ENCODE data around the gene TICRR. TPM values are rescaled to one million over a fixed set of nuclear protein-coding genes. Genes with fewer than 3 reads are reported as not detected.

Gene TICRR
- total and polyA plus RNA-seq, 2 of the 13 experiments (the other 11 are each of a cell fraction or from before 2014, with no cell fraction given): 4.1 to 14.3 TPM

- POLR2A ChIA-PET: no interaction called here
- ATAC-seq (peak; percentile 66), FAIRE-seq (no peak), DNase-seq (ENCODE audit: low spot score) (no peak)
- no peaks in the 10 kb centered on the region for H4K20me1 ChIP-seq (ENCODE audit: insufficient read depth, low read length)
- H2AFZ ChIP-seq (ENCODE audit: low read length): no peak overlapping the region
- intact Hi-C loops (cut with micrococcal nuclease; ENCODE audit: unreplicated experiment) (no loop called here), in situ Hi-C loops (cut with HindIII; ENCODE audit: extremely low pct_ligation_motif_present, low pct_unique_long_range_greater_than_20kb) (no loop called here)
- no peaks in the 10 kb centered on the region for H3K36me3 ChIP-seq (replicated peaks in 1 of 2; ENCODE audit: control insufficient read depth in 1 of 2, insufficient read depth in 2 of 2, low read length in 2 of 2)
- WGBS (ENCODE audit: low lambda C conversion rate): 21% methylated on average over 6 of the region's 11 CpGs
- H3K27me3 ChIP-seq (ENCODE audit: control insufficient read depth in 1 of 2, insufficient read depth in 2 of 2, low read length in 2 of 2): peaks cover 0 to 1% of the 10 kb centered on the region in 2 experiments; a peak in 1 of 5 replicates
- H3K4me3 ChIP-seq (replicated peaks in 1 of 3; ENCODE audit: insufficient read depth in 1 of 3, low read depth in 2 of 3, low read length in 3 of 3): peak overlapping the region in 2 of 3 experiments; percentile 19 to 34; a peak in 2 of 6 replicates
- peaks cover 28% of the 10 kb centered on the region for H3K4me1 ChIP-seq (ENCODE audit: insufficient read depth, low read length)
- CTCF ChIA-PET (ENCODE audit: low intra/inter-chr PET ratio, low total read pairs): no interaction called here
- H3K79me2 ChIP-seq (ENCODE audit: insufficient read depth, low read length): no peaks in the 10 kb centered on the region
- no TSS peak for BruUV-seq (replicated peaks)
- H3K4me2 ChIP-seq (ENCODE audit: low read depth, low read length): peak overlapping the region; percentile 51
- no peak overlapping the region for H3K27ac ChIP-seq (ENCODE audit: extremely low read length, insufficient read depth, low read length)
- H3K9ac ChIP-seq (ENCODE audit: insufficient read depth, low read depth, low read length): peak overlapping the region; percentile 18; the same call in 1 of the 2 replicates
- no peaks in the 10 kb centered on the region for H3K9me3 ChIP-seq (ENCODE audit: low read length)
- TF ChIP-seq ZNF263 (CRISPR knock-in tag; IDR thresholded peaks at IDR 0.05): peak; percentile 91
- no peak for TF ChIP-seq ZBED4 (CRISPR knock-in tag; IDR thresholded peaks at IDR 0.05; ENCODE audit: borderline replicate concordance)
- TF ChIP-seq POLR2G (IDR thresholded peaks at IDR 0.05; ENCODE audit: low read depth, low read length): 0 out of 2 replicates have a peak, but pooled peaks have one; percentile 25
- TF ChIP-seq ZMAT5 (CRISPR knock-in tag; IDR thresholded peaks at IDR 0.05; ENCODE audit: borderline replicate concordance, low read depth): no peak
- no peak for TF ChIP-seq SMC3 (IDR thresholded peaks at IDR 0.05; ENCODE audit: low read length)
- no peak for TF ChIP-seq ZUFSP (CRISPR knock-in tag; IDR thresholded peaks at IDR 0.05; ENCODE audit: borderline replicate concordance)
- TF ChIP-seq, protein P1, sequence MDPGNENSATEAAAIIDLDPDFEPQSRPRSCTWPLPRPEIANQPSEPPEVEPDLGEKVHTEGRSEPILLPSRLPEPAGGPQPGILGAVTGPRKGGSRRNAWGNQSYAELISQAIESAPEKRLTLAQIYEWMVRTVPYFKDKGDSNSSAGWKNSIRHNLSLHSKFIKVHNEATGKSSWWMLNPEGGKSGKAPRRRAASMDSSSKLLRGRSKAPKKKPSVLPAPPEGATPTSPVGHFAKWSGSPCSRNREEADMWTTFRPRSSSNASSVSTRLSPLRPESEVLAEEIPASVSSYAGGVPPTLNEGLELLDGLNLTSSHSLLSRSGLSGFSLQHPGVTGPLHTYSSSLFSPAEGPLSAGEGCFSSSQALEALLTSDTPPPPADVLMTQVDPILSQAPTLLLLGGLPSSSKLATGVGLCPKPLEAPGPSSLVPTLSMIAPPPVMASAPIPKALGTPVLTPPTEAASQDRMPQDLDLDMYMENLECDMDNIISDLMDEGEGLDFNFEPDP (CRISPR knock-in tag; conservative IDR thresholded peaks at IDR 0.05): no peak
- TF ChIP-seq ZFY (CRISPR knock-in tag; IDR thresholded peaks at IDR 0.05): no peak; the same call in 1 of the 2 replicates
- 0 out of 2 replicates have a peak, but pooled peaks have one; percentile 19 for TF ChIP-seq KDM2A (CRISPR knock-in tag; IDR thresholded peaks at IDR 0.05; ENCODE audit: borderline replicate concordance, low read depth)
- TF ChIP-seq ZNF34 (CRISPR knock-in tag; IDR thresholded peaks at IDR 0.05; ENCODE audit: borderline replicate concordance): no peak
- TF ChIP-seq PHF8 (CRISPR knock-in tag; IDR thresholded peaks at IDR 0.05): peak; percentile 35; the same call in 1 of the 2 replicates
- no peak for TF ChIP-seq RFX3 (CRISPR knock-in tag; IDR thresholded peaks at IDR 0.05)
These were observed 87.8 kb downstream of the TICRR start for GRCh38 chr15:89662893-89663626.
